Measurements from ENCODE around the gene ATXN7L3B. TPM values are rescaled to one million over a fixed set of nuclear protein-coding genes. Genes with fewer than 3 reads are reported as not detected.

ATXN7L3B gene
- total and polyA plus RNA-seq, 2 donors (not counting 1 experiment from before 2014, with no cell fraction given), result 23.0 to 30.5 TPM

DNA sequence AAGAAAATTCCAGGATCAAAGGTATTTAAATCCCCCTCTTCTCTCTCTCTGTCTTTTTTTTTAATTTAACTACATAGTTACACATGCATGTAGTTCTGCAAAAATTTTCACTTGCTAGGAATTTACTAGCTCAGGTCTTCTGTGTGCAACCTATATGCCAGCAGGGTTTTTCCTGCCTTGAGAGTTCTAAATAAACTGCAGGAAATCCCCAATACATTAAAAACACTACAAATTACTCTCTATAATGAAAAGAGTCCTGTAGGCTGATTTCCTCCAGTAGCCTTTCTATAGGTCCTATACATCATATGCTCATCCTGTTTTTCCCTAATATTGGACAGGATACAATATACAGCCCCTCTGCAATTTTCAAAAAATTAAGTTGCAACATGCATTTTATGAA, 27.7 kb upstream of the ATXN7L3B start:
- H3K4me2 ChIP-seq (ENCODE audit: extremely low read depth, insufficient read depth, low read length), result no peak overlapping the region
- no peaks in the 10 kb centered on the region for H3K9me3 ChIP-seq (ENCODE audit: control insufficient read depth, insufficient read depth, low read depth, low read length)
- no peak overlapping the region for H2AFZ ChIP-seq (ENCODE audit: low read length)
- H3K27me3 ChIP-seq (ENCODE audit: control insufficient read depth, insufficient read depth, low read length), result no peaks in the 10 kb centered on the region
- no peak overlapping the region for H3K4me3 ChIP-seq (replicated peaks in 1 of 4; ENCODE audit: control extremely low read depth in 1 of 4, insufficient read depth in 1 of 4, low read depth in 3 of 4, low read length in 4 of 4)
- no peak for TF ChIP-seq EZH2 (IDR thresholded peaks at IDR 0.05; ENCODE audit: low read length, missing control alignments)
- TF ChIP-seq, protein P1, sequence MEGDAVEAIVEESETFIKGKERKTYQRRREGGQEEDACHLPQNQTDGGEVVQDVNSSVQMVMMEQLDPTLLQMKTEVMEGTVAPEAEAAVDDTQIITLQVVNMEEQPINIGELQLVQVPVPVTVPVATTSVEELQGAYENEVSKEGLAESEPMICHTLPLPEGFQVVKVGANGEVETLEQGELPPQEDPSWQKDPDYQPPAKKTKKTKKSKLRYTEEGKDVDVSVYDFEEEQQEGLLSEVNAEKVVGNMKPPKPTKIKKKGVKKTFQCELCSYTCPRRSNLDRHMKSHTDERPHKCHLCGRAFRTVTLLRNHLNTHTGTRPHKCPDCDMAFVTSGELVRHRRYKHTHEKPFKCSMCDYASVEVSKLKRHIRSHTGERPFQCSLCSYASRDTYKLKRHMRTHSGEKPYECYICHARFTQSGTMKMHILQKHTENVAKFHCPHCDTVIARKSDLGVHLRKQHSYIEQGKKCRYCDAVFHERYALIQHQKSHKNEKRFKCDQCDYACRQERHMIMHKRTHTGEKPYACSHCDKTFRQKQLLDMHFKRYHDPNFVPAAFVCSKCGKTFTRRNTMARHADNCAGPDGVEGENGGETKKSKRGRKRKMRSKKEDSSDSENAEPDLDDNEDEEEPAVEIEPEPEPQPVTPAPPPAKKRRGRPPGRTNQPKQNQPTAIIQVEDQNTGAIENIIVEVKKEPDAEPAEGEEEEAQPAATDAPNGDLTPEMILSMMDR (conservative IDR thresholded peaks at IDR 0.05 in 1 of 2, IDR thresholded peaks at IDR 0.05 in 1 of 2; ENCODE audit: low read depth in 1 of 2, low read length in 2 of 2), result no peak
- no peak overlapping the region for H3K27ac ChIP-seq (ENCODE audit: insufficient read depth, low read length)
- H3K36me3 ChIP-seq (ENCODE audit: control insufficient read depth, insufficient read depth, low read length), result no peaks in the 10 kb centered on the region
- H3K79me2 ChIP-seq (ENCODE audit: control insufficient read depth, insufficient read depth, low read length), result no peaks in the 10 kb centered on the region
- H3K9ac ChIP-seq (ENCODE audit: insufficient read depth, low read length), result no peak overlapping the region
- no peaks in the 10 kb centered on the region for H3K4me1 ChIP-seq (ENCODE audit: control insufficient read depth, extremely low read depth, insufficient read depth, low read length)
- DNase-seq (ENCODE audit: low read depth in 2 of 2), result no peak
- H4K20me1 ChIP-seq (ENCODE audit: control insufficient read depth, extremely low read depth, insufficient read depth, low read length), result no peaks in the 10 kb centered on the region

DNA sequence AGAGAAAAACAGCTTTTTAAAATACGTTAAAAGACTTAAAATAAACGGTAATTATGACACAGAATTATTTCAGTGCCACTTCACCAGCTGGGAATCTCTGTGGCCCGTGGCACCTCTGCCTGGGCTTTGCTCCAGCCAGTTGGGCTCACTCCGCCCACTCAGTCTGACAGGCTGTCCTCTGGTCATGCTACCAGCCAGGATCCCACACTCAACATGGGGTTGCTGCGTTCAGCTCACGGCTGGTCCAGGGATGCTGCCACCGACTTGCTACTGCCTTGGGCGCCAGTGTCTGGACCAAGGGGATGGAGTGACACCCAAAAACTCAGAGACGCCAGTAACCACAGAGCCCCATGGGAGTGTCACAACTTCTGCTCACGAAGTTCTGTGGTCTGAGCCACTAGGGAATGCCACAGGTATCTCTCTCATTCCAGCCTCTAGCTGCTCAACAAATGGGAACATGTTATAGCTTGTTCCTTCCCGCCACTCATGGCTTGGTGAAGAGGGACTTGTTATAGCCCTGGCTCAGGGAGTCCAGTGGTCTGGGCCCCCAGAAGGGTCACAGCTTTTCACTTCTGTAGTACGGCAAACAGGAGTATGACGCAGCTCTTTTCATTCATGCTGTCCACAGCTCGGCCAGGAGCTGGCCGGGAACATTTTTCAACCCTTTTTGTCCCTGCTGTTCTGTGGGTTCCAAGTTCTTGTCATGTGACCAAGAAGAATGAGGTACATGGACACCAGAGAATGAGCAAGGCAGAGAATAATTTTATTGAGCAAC, 23.4 kb upstream of the ATXN7L3B start:
- no peak for TF ChIP-seq EZH2 (IDR thresholded peaks at IDR 0.05; ENCODE audit: low read length, missing control alignments)
- TF ChIP-seq, protein P1 (conservative IDR thresholded peaks at IDR 0.05 in 1 of 2, IDR thresholded peaks at IDR 0.05 in 1 of 2; ENCODE audit: low read depth in 1 of 2, low read length in 2 of 2), result no peak
- no peaks in the 10 kb centered on the region for H3K9me3 ChIP-seq (ENCODE audit: control insufficient read depth, insufficient read depth, low read depth, low read length)
- H3K27me3 ChIP-seq (ENCODE audit: control insufficient read depth, insufficient read depth, low read length), result no peaks in the 10 kb centered on the region
- no peaks in the 10 kb centered on the region for H4K20me1 ChIP-seq (ENCODE audit: control insufficient read depth, extremely low read depth, insufficient read depth, low read length)
- H3K79me2 ChIP-seq (ENCODE audit: control insufficient read depth, insufficient read depth, low read length), result no peaks in the 10 kb centered on the region
- no peaks in the 10 kb centered on the region for H3K36me3 ChIP-seq (ENCODE audit: control insufficient read depth, insufficient read depth, low read length)
- H3K9ac ChIP-seq (ENCODE audit: insufficient read depth, low read length), result no peak overlapping the region
- H3K4me3 ChIP-seq (replicated peaks in 1 of 4; ENCODE audit: control extremely low read depth in 1 of 4, insufficient read depth in 1 of 4, low read depth in 3 of 4, low read length in 4 of 4), result no peak overlapping the region
- no peaks in the 10 kb centered on the region for H3K4me1 ChIP-seq (ENCODE audit: control insufficient read depth, extremely low read depth, insufficient read depth, low read length)
- no peak overlapping the region for H2AFZ ChIP-seq (ENCODE audit: low read length)
- no peak overlapping the region for H3K27ac ChIP-seq (ENCODE audit: insufficient read depth, low read length)
- no peak overlapping the region for H3K4me2 ChIP-seq (ENCODE audit: extremely low read depth, insufficient read depth, low read length)
- DNase-seq (ENCODE audit: low read depth in 2 of 2), result no peak

DNA sequence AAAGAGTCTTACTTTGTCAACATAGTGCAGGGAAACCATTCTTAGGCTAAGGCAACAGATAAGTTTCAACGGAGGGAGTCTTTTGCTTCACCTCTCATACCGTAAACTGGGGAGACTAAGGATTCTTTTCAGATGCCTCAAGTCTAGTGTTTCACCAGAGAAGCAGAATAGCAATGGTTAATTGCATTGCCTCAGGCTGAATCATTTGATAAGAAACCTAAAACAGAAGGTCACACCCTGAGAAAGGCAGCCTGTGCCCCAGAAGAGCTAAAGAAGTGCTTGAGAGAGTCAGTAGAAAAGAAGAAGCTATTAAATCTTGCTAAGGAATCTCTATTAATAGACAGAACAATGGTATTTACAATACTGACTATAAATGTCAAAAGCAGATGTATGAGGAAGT, 21.8 kb upstream of the ATXN7L3B start:
- H3K9ac ChIP-seq (ENCODE audit: insufficient read depth, low read length), result no peak overlapping the region
- H3K36me3 ChIP-seq (ENCODE audit: control insufficient read depth, insufficient read depth, low read length), result no peaks in the 10 kb centered on the region
- no peaks in the 10 kb centered on the region for H3K79me2 ChIP-seq (ENCODE audit: control insufficient read depth, insufficient read depth, low read length)
- H3K27me3 ChIP-seq (ENCODE audit: control insufficient read depth, insufficient read depth, low read length), result no peaks in the 10 kb centered on the region
- no peaks in the 10 kb centered on the region for H3K4me1 ChIP-seq (ENCODE audit: control insufficient read depth, extremely low read depth, insufficient read depth, low read length)
- H3K27ac ChIP-seq (ENCODE audit: insufficient read depth, low read length), result no peak overlapping the region
- no peak for TF ChIP-seq EZH2 (IDR thresholded peaks at IDR 0.05; ENCODE audit: low read length, missing control alignments)
- DNase-seq (ENCODE audit: low read depth in 2 of 2), result peak in 1 of 2 donors; percentile 8
- H4K20me1 ChIP-seq (ENCODE audit: control insufficient read depth, extremely low read depth, insufficient read depth, low read length), result no peaks in the 10 kb centered on the region
- no peak overlapping the region for H3K4me3 ChIP-seq (replicated peaks in 1 of 4; ENCODE audit: control extremely low read depth in 1 of 4, insufficient read depth in 1 of 4, low read depth in 3 of 4, low read length in 4 of 4)
- H2AFZ ChIP-seq (ENCODE audit: low read length), result no peak overlapping the region
- H3K9me3 ChIP-seq (ENCODE audit: control insufficient read depth, insufficient read depth, low read depth, low read length), result no peaks in the 10 kb centered on the region
- H3K4me2 ChIP-seq (ENCODE audit: extremely low read depth, insufficient read depth, low read length), result no peak overlapping the region

Data from fibroblast of lung (primary cell).